DMS 273 treated with DMSO at 0.1 percent for 48 hours (cell line): ENCODE data around the gene RSPH1.

Experiments
- DNase-seq: peaks from one replicate; lab custom pipeline; 2025; lab: John Stamatoyannopoulos, UW

The RSPH1 gene

GRCh38 chr21:42447182-42447581 lies 48.8 kb downstream of the RSPH1 start:
- DNase-seq, result no peak

GRCh38 chr21:42446531-42446930 lies 49.5 kb downstream of the RSPH1 start:
- DNase-seq, result no peak

- no peak for DNase-seq
Measured at GRCh38 chr21:42445311-42445710, 50.7 kb downstream of the RSPH1 start.

- no peak for DNase-seq
Measured at GRCh38 chr21:42444745-42445059, 51.3 kb downstream of the RSPH1 start.

GRCh38 chr21:42443876-42444744 lies 51.9 kb downstream of the RSPH1 start:
- DNase-seq, result no peak

GRCh38 chr21:42443181-42443785 lies 52.7 kb downstream of the RSPH1 start:
- DNase-seq, result no peak

GRCh38 chr21:42441963-42442362 lies 54.1 kb downstream of the RSPH1 start:
- DNase-seq, result no peak

- DNase-seq, result no peak
Measured at GRCh38 chr21:42440187-42440792, 55.7 kb downstream of the RSPH1 start.

GRCh38 chr21:42439284-42440186 lies 56.5 kb downstream of the RSPH1 start:
- no peak for DNase-seq

GRCh38 chr21:42438316-42439205 lies 57.5 kb downstream of the RSPH1 start:
- no peak for DNase-seq

- DNase-seq, result no peak
Measured at GRCh38 chr21:42437786-42438185, 58.2 kb downstream of the RSPH1 start.

- no peak for DNase-seq
Measured at GRCh38 chr21:42436914-42437313, 59.1 kb downstream of the RSPH1 start.

- DNase-seq, result no peak
Measured at GRCh38 chr21:42435833-42436232, 60.2 kb downstream of the RSPH1 start.

- no peak for DNase-seq
Measured at GRCh38 chr21:42435401-42435800, 60.6 kb downstream of the RSPH1 start.

GRCh38 chr21:42434884-42435283 lies 61.1 kb downstream of the RSPH1 start:
- no peak for DNase-seq

GRCh38 chr21:42433946-42434551 lies 62.0 kb downstream of the RSPH1 start:
- no peak for DNase-seq

GRCh38 chr21:42432695-42433094 lies 63.3 kb downstream of the RSPH1 start:
- DNase-seq, result no peak

- no peak for DNase-seq
Measured at GRCh38 chr21:42431196-42431595, 64.8 kb downstream of the RSPH1 start.

GRCh38 chr21:42430521-42430920 lies 65.5 kb downstream of the RSPH1 start:
- DNase-seq, result no peak

GRCh38 chr21:42429856-42430255 lies 66.2 kb downstream of the RSPH1 start:
- no peak for DNase-seq

GRCh38 chr21:42429021-42429420 lies 67.0 kb downstream of the RSPH1 start:
- DNase-seq, result no peak
